ENCODE data around the gene CIDEA.

The CIDEA gene

GRCh38 chr18:12324991-12325725 lies 71.0 kb downstream of the CIDEA start:
- no peak for DNase-seq

- DNase-seq, result no peak
Observed at GRCh38 chr18:12325726-12326245, 71.6 kb downstream of the CIDEA start.

- DNase-seq, result no peak
Observed at GRCh38 chr18:12326711-12327460, 72.7 kb downstream of the CIDEA start.
